DND-41 (cell line): ENCODE data around the gene SLC17A1.

ENCODE experiments used
- CTCF ChIP-seq: IDR thresholded peaks from 2 replicates; pipeline ENCODE4 v1.5.1; 2012; ENCODE audit warnings: borderline replicate concordance, low read length, moderate library complexity, mild to moderate bottlenecking; ENCODE audit not compliant: poor library complexity, severe bottlenecking; ENCODE audit errors: extremely low read depth
- EZH2 ChIP-seq: IDR thresholded peaks from 3 replicates; pipeline ENCODE4 v1.6.1; 2012; ENCODE audit warnings: borderline replicate concordance, low read depth, mild to moderate bottlenecking, moderate library complexity, low read length, inconsistent platforms; ENCODE audit not compliant: severe bottlenecking

GRCh38 chr6:25788305-25788922 lies 43.4 kb downstream of the SLC17A1 start:
- TF ChIP-seq CTCF (peak; percentile 73), EZH2 (no peak)
